ENCODE measurements around the gene ARL14EP. TPM values are rescaled to one million over a fixed set of nuclear protein-coding genes. Genes with fewer than 3 reads are reported as not detected.

Gene ARL14EP
- polyA plus RNA-seq, 2 of the 4 experiments (the other 2 are of a cell fraction) = 17.7 to 58.2 TPM

GRCh38 chr11:30356391-30356790 lies 33.5 kb downstream of the ARL14EP start:
- 0% methylated on average over 4 of the region's 4 CpGs for WGBS (ENCODE audit: missing lambda C conversion rate)
- FAIRE-seq = no peak

GRCh38 chr11:30357872-30358271 lies 35.0 kb downstream of the ARL14EP start:
- ChIA-PET POLR2A (no interaction called here), CTCF (no interaction called here)
- no peak for ATAC-seq
- no peak for FAIRE-seq
- Histone ChIP-seq H3K4me1 (no peaks in the 10 kb centered on the region), H3K9me3 (no peaks in the 10 kb centered on the region), H3K4me3 (no peak overlapping the region), H3K27ac (no peak overlapping the region), H3K4me2 (no peak overlapping the region)
- DNase-seq (ENCODE audit: low read depth in 1 of 2, low spot score in 1 of 2) = no peak
- WGBS (ENCODE audit: missing lambda C conversion rate) = 0% methylated on average over 1 of the region's 1 CpG
- TF ChIP-seq MAZ (IDR thresholded peaks at IDR 0.05; ENCODE audit: borderline replicate concordance, low read depth, low read length) = no peak
- no peak for TF ChIP-seq HOXB13 (CRISPR knock-in tag; IDR thresholded peaks at IDR 0.05; ENCODE audit: low read depth)
- TF ChIP-seq ZNF302 (CRISPR knock-in tag; IDR thresholded peaks at IDR 0.05) = no peak
- no peak for TF ChIP-seq FOSB (CRISPR knock-in tag; IDR thresholded peaks at IDR 0.05)
- TF ChIP-seq NPAS2 (CRISPR knock-in tag; IDR thresholded peaks at IDR 0.05; ENCODE audit: borderline replicate concordance) = no peak
- TF ChIP-seq HEYL (CRISPR knock-in tag; IDR thresholded peaks at IDR 0.05) = no peak

More at GRCh38 chr11:30356391-30356790, 33.5 kb downstream of the ARL14EP start:
- Histone ChIP-seq H3K9me3 (no peaks in the 10 kb centered on the region), H3K27ac (no peak overlapping the region), H3K4me1 (no peaks in the 10 kb centered on the region), H3K4me2 (no peak overlapping the region), H3K4me3 (no peak overlapping the region)
- DNase-seq (ENCODE audit: low read depth in 1 of 2, low spot score in 1 of 2) (no peak), ATAC-seq (no peak)
- CTCF ChIA-PET = no interaction called here
- TF ChIP-seq MYC (IDR thresholded peaks at IDR 0.05; ENCODE audit: borderline replicate concordance, low read length) (no peak), MAFK (IDR thresholded peaks at IDR 0.05; ENCODE audit: partially characterized antibody) (peak; percentile 80), JUNB (IDR thresholded peaks at IDR 0.05) (no peak)
- POLR2A ChIA-PET = no interaction called here

- DNase-seq (ENCODE audit: low read depth in 1 of 2, low spot score in 1 of 2) = no peak
- ATAC-seq = no peak
- 0% methylated on average over 2 of the region's 2 CpGs for WGBS (ENCODE audit: missing lambda C conversion rate)
- TF ChIP-seq EHF (CRISPR knock-in tag; IDR thresholded peaks at IDR 0.05) (no peak), MAZ (IDR thresholded peaks at IDR 0.05; ENCODE audit: borderline replicate concordance, low read depth, low read length) (no peak), NFE2L2 (conservative IDR thresholded peaks at IDR 0.05; ENCODE audit: low read length) (no peak)
- Histone ChIP-seq H3K4me3 (no peak overlapping the region), H3K9me3 (no peaks in the 10 kb centered on the region), H3K4me2 (no peak overlapping the region), H3K4me1 (no peaks in the 10 kb centered on the region), H3K27ac (no peak overlapping the region)
- ChIA-PET CTCF (no interaction called here), POLR2A (no interaction called here)
- no peak for FAIRE-seq
Measured at GRCh38 chr11:30358536-30358935, 35.6 kb downstream of the ARL14EP start.

GRCh38 chr11:30360741-30361140 lies 37.8 kb downstream of the ARL14EP start:
- Histone ChIP-seq H3K4me1 (no peaks in the 10 kb centered on the region), H3K27ac (no peak overlapping the region), H3K9me3 (no peaks in the 10 kb centered on the region), H3K4me2 (no peak overlapping the region), H3K4me3 (no peak overlapping the region)
- CTCF ChIA-PET = no interaction called here
- DNase-seq (ENCODE audit: low read depth in 1 of 2, low spot score in 1 of 2) (no peak), FAIRE-seq (no peak), ATAC-seq (no peak)
- TF ChIP-seq ELK1 (IDR thresholded peaks at IDR 0.05; ENCODE audit: low read depth, low read length) (no peak), MAFK (IDR thresholded peaks at IDR 0.05; ENCODE audit: partially characterized antibody) (no peak), CBX2 (IDR thresholded peaks at IDR 0.05; ENCODE audit: borderline replicate concordance, low read depth) (no peak), POLR2AphosphoS2 (conservative IDR thresholded peaks at IDR 0.05; ENCODE audit: low read length) (no peak), HOXA7 (CRISPR knock-in tag; IDR thresholded peaks at IDR 0.05) (no peak), MAX (IDR thresholded peaks at IDR 0.05) (no peak), BHLHE40 (IDR thresholded peaks at IDR 0.05; ENCODE audit: low read depth, low read length) (no peak), ESRRA (IDR thresholded peaks at IDR 0.05; ENCODE audit: borderline replicate concordance, low read length) (no peak), GATA3 (IDR thresholded peaks at IDR 0.05; ENCODE audit: borderline replicate concordance) (no peak), ZSCAN20 (CRISPR knock-in tag; IDR thresholded peaks at IDR 0.05) (no peak), CBX8 (IDR thresholded peaks at IDR 0.05) (no peak), RNF2 (IDR thresholded peaks at IDR 0.05; ENCODE audit: borderline replicate concordance, low read depth) (no peak), PHF8 (IDR thresholded peaks at IDR 0.05; ENCODE audit: borderline replicate concordance, low read depth) (no peak)
- POLR2A ChIA-PET = no interaction called here
